ENCODE data around the gene CACNA2D4.

CACNA2D4 gene

GRCh38 chr12:1904875-1905274, 13.6 kb downstream of the CACNA2D4 start:
- Histone ChIP-seq H3K9ac (ENCODE audit: low read length) (no peak overlapping the region), H3K4me2 (ENCODE audit: low read length) (no peak overlapping the region)

GRCh38 chr12:1896964-1897363, 21.5 kb downstream of the CACNA2D4 start:
- Histone ChIP-seq H3K4me3 (ENCODE audit: low read length) (no peak overlapping the region), H3K27me3 (ENCODE audit: low read depth, low read length) (peaks cover 12% of the 10 kb centered on the region; the same call in 1 of the 2 replicates), H3K36me3 (replicated peaks; ENCODE audit: low read depth, low read length) (no peaks in the 10 kb centered on the region), H3K4me1 (ENCODE audit: low read length) (no peaks in the 10 kb centered on the region), H3K4me2 (ENCODE audit: low read length) (no peak overlapping the region), H4K20me1 (ENCODE audit: insufficient read depth, low read length) (no peaks in the 10 kb centered on the region), H2AFZ (ENCODE audit: low read depth, low read length) (no peak overlapping the region), H3K27ac (ENCODE audit: low read length) (no peak overlapping the region), H3K9ac (ENCODE audit: low read length) (no peak overlapping the region), H3K9me3 (ENCODE audit: insufficient read depth, low read length) (peaks cover 7% of the 10 kb centered on the region), H3K79me2 (ENCODE audit: low read length) (no peaks in the 10 kb centered on the region)
- TF ChIP-seq EZH2phosphoT487 (IDR thresholded peaks at IDR 0.05; ENCODE audit: low read depth), result no peak
- TF ChIP-seq CTCF (IDR thresholded peaks at IDR 0.05; ENCODE audit: low read depth, low read length), result no peak

More at GRCh38 chr12:1904875-1905274, 13.6 kb downstream of the CACNA2D4 start:
- Histone ChIP-seq H3K36me3 (replicated peaks; ENCODE audit: low read depth, low read length) (no peaks in the 10 kb centered on the region), H3K9me3 (ENCODE audit: insufficient read depth, low read length) (peaks cover 7% of the 10 kb centered on the region; the same call in 1 of the 2 replicates), H2AFZ (ENCODE audit: low read depth, low read length) (no peak overlapping the region), H3K79me2 (ENCODE audit: low read length) (no peaks in the 10 kb centered on the region), H3K4me3 (ENCODE audit: low read length) (no peak overlapping the region), H3K27me3 (ENCODE audit: low read depth, low read length) (0 out of 2 replicates have a peak, but pooled peaks cover 3% of the 10 kb centered on the region), H3K27ac (ENCODE audit: low read length) (no peak overlapping the region), H4K20me1 (ENCODE audit: insufficient read depth, low read length) (no peaks in the 10 kb centered on the region), H3K4me1 (ENCODE audit: low read length) (no peaks in the 10 kb centered on the region)
- TF ChIP-seq EZH2phosphoT487 (IDR thresholded peaks at IDR 0.05; ENCODE audit: low read depth) (no peak), CTCF (IDR thresholded peaks at IDR 0.05; ENCODE audit: low read depth, low read length) (no peak)

- TF ChIP-seq CTCF (IDR thresholded peaks at IDR 0.05; ENCODE audit: low read depth, low read length), result no peak
- no peak for TF ChIP-seq EZH2phosphoT487 (IDR thresholded peaks at IDR 0.05; ENCODE audit: low read depth)
- Histone ChIP-seq H3K27ac (ENCODE audit: low read length) (no peak overlapping the region), H3K4me1 (ENCODE audit: low read length) (no peaks in the 10 kb centered on the region), H4K20me1 (ENCODE audit: insufficient read depth, low read length) (no peaks in the 10 kb centered on the region), H3K4me3 (ENCODE audit: low read length) (no peak overlapping the region), H2AFZ (ENCODE audit: low read depth, low read length) (no peak overlapping the region), H3K9me3 (ENCODE audit: insufficient read depth, low read length) (peaks cover 9% of the 10 kb centered on the region), H3K79me2 (ENCODE audit: low read length) (no peaks in the 10 kb centered on the region), H3K27me3 (ENCODE audit: low read depth, low read length) (peaks cover 15% of the 10 kb centered on the region), H3K36me3 (replicated peaks; ENCODE audit: low read depth, low read length) (no peaks in the 10 kb centered on the region), H3K9ac (ENCODE audit: low read length) (no peak overlapping the region), H3K4me2 (ENCODE audit: low read length) (no peak overlapping the region)
Measured at GRCh38 chr12:1890810-1891209, 27.6 kb downstream of the CACNA2D4 start.

- Histone ChIP-seq H3K4me1 (ENCODE audit: low read length) (no peaks in the 10 kb centered on the region), H4K20me1 (ENCODE audit: insufficient read depth, low read length) (no peaks in the 10 kb centered on the region), H3K36me3 (replicated peaks; ENCODE audit: low read depth, low read length) (no peaks in the 10 kb centered on the region), H3K4me2 (ENCODE audit: low read length) (no peak overlapping the region), H3K9ac (ENCODE audit: low read length) (no peak overlapping the region), H3K9me3 (ENCODE audit: insufficient read depth, low read length) (peaks cover 9% of the 10 kb centered on the region), H3K27ac (ENCODE audit: low read length) (no peak overlapping the region), H2AFZ (ENCODE audit: low read depth, low read length) (no peak overlapping the region), H3K27me3 (ENCODE audit: low read depth, low read length) (peaks cover 13% of the 10 kb centered on the region), H3K4me3 (ENCODE audit: low read length) (no peak overlapping the region), H3K79me2 (ENCODE audit: low read length) (no peaks in the 10 kb centered on the region)
- TF ChIP-seq CTCF (IDR thresholded peaks at IDR 0.05; ENCODE audit: low read depth, low read length), result no peak
Measured at GRCh38 chr12:1890119-1890703, 28.2 kb downstream of the CACNA2D4 start.
